ENCODE measurements around the gene GTF3C5. TPM values are rescaled to one million over a fixed set of nuclear protein-coding genes. Genes with fewer than 3 reads are reported as not detected.
"Not testable (repeated sequence)": the region's sequence is repeated elsewhere in the genome, so short reads cannot be mapped to it uniquely, and the experiment has no call there.

The GTF3C5 gene
- total RNA-seq, 1 experiment from 2014 or later: 104 TPM

GRCh38 chr9:133081957-133082644, 51.3 kb downstream of the GTF3C5 start:
- POLR2A ChIA-PET: not testable (repeated sequence)
- peaks cover 14% of the 10 kb centered on the region for H3K4me1 Mint-ChIP-seq

GRCh38 chr9:133083688-133084087, 52.9 kb downstream of the GTF3C5 start:
- H3K27me3 Mint-ChIP-seq (ENCODE audit: low read depth); H3K36me3 Mint-ChIP-seq; CTCF ChIA-PET; POLR2A ChIA-PET; H3K9me3 Mint-ChIP-seq; H3K4me3 Mint-ChIP-seq; ATAC-seq; H3K27ac Mint-ChIP-seq; DNase-seq (ENCODE audit: low spot score): not testable (repeated sequence)
- peaks cover 14% of the 10 kb centered on the region for H3K4me1 Mint-ChIP-seq

More at GRCh38 chr9:133081957-133082644, 51.3 kb downstream of the GTF3C5 start:
- H3K27ac Mint-ChIP-seq; ATAC-seq; H3K27me3 Mint-ChIP-seq (ENCODE audit: low read depth); H3K9me3 Mint-ChIP-seq; DNase-seq (ENCODE audit: low spot score); H3K4me3 Mint-ChIP-seq; H3K36me3 Mint-ChIP-seq: not testable (repeated sequence)
- CTCF ChIA-PET: interaction anchor here (0.6 to 0.9 kb wide), 2 partner anchors 20 to 106 kb away, joined by 3 to 4 read pairs; no protein-coding TSS in a partner anchor

- H3K27me3 Mint-ChIP-seq (ENCODE audit: low read depth); H3K27ac Mint-ChIP-seq; CTCF ChIA-PET; H3K36me3 Mint-ChIP-seq; H3K4me3 Mint-ChIP-seq; DNase-seq (ENCODE audit: low spot score); POLR2A ChIA-PET; H3K9me3 Mint-ChIP-seq; ATAC-seq; H3K4me1 Mint-ChIP-seq: not testable (repeated sequence)
Measured at GRCh38 chr9:133086212-133086860, 55.5 kb downstream of the GTF3C5 start.

- TF ChIP-seq ZNF281 (CRISPR knock-in tag; IDR thresholded peaks at IDR 0.05): no peak
- TF ChIP-seq OVOL2 (CRISPR knock-in tag; IDR thresholded peaks at IDR 0.05; ENCODE audit: borderline replicate concordance): no peak
- no peak for TF ChIP-seq USF2 (CRISPR knock-in tag; IDR thresholded peaks at IDR 0.05)
- TF ChIP-seq SP1 (CRISPR knock-in tag; conservative IDR thresholded peaks at IDR 0.05): no peak
- no peak for TF ChIP-seq E2F4 (CRISPR knock-in tag; IDR thresholded peaks at IDR 0.05; ENCODE audit: borderline replicate concordance, low read depth)
- TF ChIP-seq E2F1 (CRISPR knock-in tag; IDR thresholded peaks at IDR 0.05): no peak
- no peak for TF ChIP-seq TEAD4 (CRISPR knock-in tag; IDR thresholded peaks at IDR 0.05)
- no peak for TF ChIP-seq RORB (CRISPR knock-in tag; IDR thresholded peaks at IDR 0.05)
- TF ChIP-seq SMAD4 (CRISPR knock-in tag; IDR thresholded peaks at IDR 0.05): no peak
- no peak for TF ChIP-seq ELF4 (CRISPR knock-in tag; IDR thresholded peaks at IDR 0.05; ENCODE audit: low read depth)
- no peak for TF ChIP-seq IRF2 (CRISPR knock-in tag; IDR thresholded peaks at IDR 0.05; ENCODE audit: borderline replicate concordance, low read depth)
- TF ChIP-seq SMAD3 (CRISPR knock-in tag; IDR thresholded peaks at IDR 0.05; ENCODE audit: borderline replicate concordance): no peak
- TF ChIP-seq ZNF263 (CRISPR knock-in tag; IDR thresholded peaks at IDR 0.05; ENCODE audit: low read depth): no peak
- TF ChIP-seq ARID4B (CRISPR knock-in tag; IDR thresholded peaks at IDR 0.05; ENCODE audit: borderline replicate concordance): no peak
- ATAC-seq (no peak), DNase-seq (ENCODE audit: low spot score) (no peak)
- POLR2A ChIA-PET: no interaction called here
- Mint-ChIP-seq H3K27ac (no peak overlapping the region), H3K4me1 (peaks cover 4% of the 10 kb centered on the region), H3K36me3 (no peaks in the 10 kb centered on the region), H3K4me3 (no peak overlapping the region), H3K9me3 (no peaks in the 10 kb centered on the region), H3K27me3 (ENCODE audit: low read depth) (no peaks in the 10 kb centered on the region)
- CTCF ChIA-PET: interaction anchor here (1.0 kb wide), 2 partner anchors 46 to 57 kb away, joined by 3 read pairs; no protein-coding TSS in a partner anchor
Measured at GRCh38 chr9:133086894-133087293, 56.1 kb downstream of the GTF3C5 start.

All from WTC11 (cell line).